BLaER1 treated with 17β-estradiol and CSF1 and Interleukin-3, amounts not matched to agents 10 nM and 100 nM (cell line): ENCODE results near the gene TMEM63A.
A peak's percentile ranks its signal among the peaks of the same experiment; 100 is the strongest.

Experiments used
- H3K27ac ChIP-seq, 11 experiments: shearing (Covaris generic); formaldehyde crosslinking; 2 replicates each; pipeline ENCODE4 v1.8.1; 2022
- H3K27me3 ChIP-seq, 11 experiments: shearing (Covaris generic); formaldehyde crosslinking; 2 replicates each; pipeline ENCODE4 v1.8.1; 2022
- H3K36me3 ChIP-seq, 11 experiments: shearing (Covaris generic); formaldehyde crosslinking; 2 replicates each; pipeline ENCODE4 v1.8.1; 2022
- H3K4me1 ChIP-seq, 10 experiments: shearing (Covaris generic); formaldehyde crosslinking; 2 replicates each; pipeline ENCODE4 v1.8.1; 2022
- H3K4me2 ChIP-seq, 11 experiments: shearing (Covaris generic); formaldehyde crosslinking; 2 replicates each; pipeline ENCODE4 v1.8.1; 2022
- H3K4me3 ChIP-seq, 10 experiments: shearing (Covaris generic); formaldehyde crosslinking; 2 replicates each; pipeline ENCODE4 v1.8.1; 2022
- H3K9ac ChIP-seq, 11 experiments: shearing (Covaris generic); formaldehyde crosslinking; 2 replicates each; pipeline ENCODE4 v1.8.1; 2022
- H3K9me3 ChIP-seq, 11 experiments: shearing (Covaris generic); formaldehyde crosslinking; replicated peaks in 1 of 11; 2 replicates each; pipeline ENCODE4 v1.8.1; 2022
- H4K20me1 ChIP-seq, 11 experiments: shearing (Covaris generic); formaldehyde crosslinking; 2 replicates each; pipeline ENCODE4 v1.8.1; 2022
- Cebpa-rat ChIP-seq, 11 experiments: shearing (Covaris generic); IDR thresholded peaks; 2 replicates each; pipeline ENCODE4 v1.8.1; 2022

TMEM63A gene

DNA sequence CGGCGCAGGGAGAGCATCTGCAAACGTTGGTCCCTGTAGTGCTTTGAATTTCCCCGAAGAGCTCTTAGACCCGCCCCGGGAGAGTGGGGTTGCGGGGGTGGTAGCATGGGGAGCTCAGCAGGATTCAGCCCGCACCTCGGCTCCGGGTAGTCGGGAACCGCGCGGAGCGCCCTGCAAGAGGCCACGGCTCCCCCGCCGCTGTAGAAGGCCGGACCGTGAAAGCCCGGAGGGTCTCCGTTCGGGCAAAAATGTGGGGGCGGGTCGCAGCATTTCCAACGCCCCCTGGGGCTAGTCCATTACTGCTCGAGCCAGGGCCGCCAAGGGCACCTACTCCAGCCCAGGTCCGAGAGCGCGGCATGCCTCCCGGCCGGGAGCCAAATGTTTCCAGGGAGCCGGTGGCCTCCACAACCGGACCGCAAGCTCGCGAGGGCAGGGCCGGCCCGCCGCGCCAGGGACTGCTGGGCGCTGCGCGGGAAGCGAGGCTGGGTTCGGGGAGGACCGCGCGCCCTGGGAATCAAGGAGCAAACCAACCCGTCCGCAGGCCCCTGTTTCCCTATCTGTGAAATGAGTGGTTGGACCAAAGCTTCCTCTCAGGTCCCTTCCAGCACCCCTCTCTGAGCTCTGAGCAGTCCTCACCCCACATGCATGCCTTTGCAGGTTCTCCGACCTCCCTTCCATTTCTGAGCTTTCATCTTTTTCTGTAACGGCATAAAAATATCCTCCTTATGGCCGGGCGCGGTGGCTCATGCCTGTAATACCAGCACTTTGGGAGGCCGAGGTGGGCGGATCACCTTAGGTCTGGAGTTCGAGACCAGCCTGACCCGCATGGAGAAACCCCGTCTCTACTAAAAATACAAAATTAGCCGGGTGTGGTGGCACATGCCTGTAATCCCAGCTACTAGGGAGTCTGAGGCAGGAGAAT, 775 bp upstream of the TMEM63A start:
- H3K4me1 ChIP-seq = peaks cover 42 to 51% (median 46%) of the 10 kb centered on the region in 10 experiments
- peak overlapping the region; percentile 95 to 100 (median 99) for H3K4me2 ChIP-seq
- H3K27me3 ChIP-seq = peaks cover 7 to 37% (median 28%) of the 10 kb centered on the region in 11 experiments
- no peaks in the 10 kb centered on the region for H3K9me3 ChIP-seq
- peaks cover 0 to 36% (median 21%) of the 10 kb centered on the region in 11 experiments; a peak in 14 of 22 replicates for H4K20me1 ChIP-seq
- peak overlapping the region; percentile 86 to 96 (median 91) for H3K9ac ChIP-seq
- TF ChIP-seq Cebpa-rat (IDR thresholded peaks at IDR 0.05) = no peak
- H3K36me3 ChIP-seq = peaks cover 0 to 5% (median 0%) of the 10 kb centered on the region in 11 experiments; a peak in 1 of 22 replicates
- H3K4me3 ChIP-seq = peak overlapping the region; percentile 89 to 100 (median 98)
- peak overlapping the region; percentile 81 to 97 (median 90); a peak in 21 of 22 replicates for H3K27ac ChIP-seq

DNA sequence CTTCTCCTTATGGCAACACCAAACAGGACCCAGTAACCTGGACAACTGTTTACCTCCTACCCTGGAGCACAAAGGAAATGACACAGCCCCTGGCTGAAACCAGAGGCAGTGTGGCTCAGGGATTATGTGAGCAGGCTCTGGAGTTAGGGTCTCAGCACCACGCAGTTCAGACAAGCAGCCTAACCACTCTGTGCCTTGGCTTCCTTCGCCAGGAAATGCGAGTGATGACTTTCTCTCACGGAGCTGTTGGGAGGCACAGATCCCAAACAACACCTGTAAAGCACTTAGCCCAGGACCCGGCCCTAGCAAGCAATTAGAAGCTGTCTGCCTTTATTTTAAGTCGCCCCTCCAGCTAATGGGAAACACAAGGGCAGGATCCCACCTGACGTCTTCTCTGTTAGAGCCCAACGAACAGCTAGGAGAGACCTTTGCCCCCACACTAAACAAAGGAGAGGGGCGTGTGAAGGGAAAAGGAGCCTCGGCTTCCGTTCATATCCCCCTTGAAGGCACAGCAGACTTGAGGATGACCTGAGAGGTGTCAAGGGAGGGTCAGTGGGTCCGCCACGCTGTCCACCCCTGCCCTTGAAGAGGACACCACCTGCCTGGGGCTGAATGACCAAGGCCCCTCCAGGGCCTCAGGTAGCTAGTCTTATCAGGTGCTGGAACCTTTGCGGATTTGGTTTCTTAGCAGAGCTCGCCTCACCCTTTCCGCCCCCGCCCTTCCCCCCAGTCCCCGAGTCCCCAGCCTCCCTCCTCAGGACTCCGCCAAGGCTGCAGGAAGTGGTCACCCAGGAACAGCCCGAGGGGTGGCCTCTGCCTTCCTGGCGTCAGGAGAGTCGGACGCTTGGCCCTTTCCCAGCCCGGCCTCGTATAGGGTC, 860 bp downstream of the TMEM63A start:
- H3K9ac ChIP-seq = peak overlapping the region; percentile 86 to 96 (median 91)
- H3K27me3 ChIP-seq = peaks cover 7 to 29% (median 19%) of the 10 kb centered on the region in 11 experiments
- H3K4me2 ChIP-seq = peak overlapping the region; percentile 95 to 100 (median 99)
- H3K36me3 ChIP-seq = peaks cover 7 to 19% (median 13%) of the 10 kb centered on the region in 11 experiments; a peak in 15 of 22 replicates
- peak overlapping the region; percentile 81 to 97 (median 90) for H3K27ac ChIP-seq
- H3K4me3 ChIP-seq = peak overlapping the region; percentile 89 to 100 (median 98)
- H4K20me1 ChIP-seq = peaks cover 0 to 52% (median 24%) of the 10 kb centered on the region in 11 experiments; a peak in 15 of 22 replicates
- no peak for TF ChIP-seq Cebpa-rat (IDR thresholded peaks at IDR 0.05)
- H3K9me3 ChIP-seq = no peaks in the 10 kb centered on the region
- H3K4me1 ChIP-seq = peaks cover 49 to 64% (median 58%) of the 10 kb centered on the region in 10 experiments

DNA sequence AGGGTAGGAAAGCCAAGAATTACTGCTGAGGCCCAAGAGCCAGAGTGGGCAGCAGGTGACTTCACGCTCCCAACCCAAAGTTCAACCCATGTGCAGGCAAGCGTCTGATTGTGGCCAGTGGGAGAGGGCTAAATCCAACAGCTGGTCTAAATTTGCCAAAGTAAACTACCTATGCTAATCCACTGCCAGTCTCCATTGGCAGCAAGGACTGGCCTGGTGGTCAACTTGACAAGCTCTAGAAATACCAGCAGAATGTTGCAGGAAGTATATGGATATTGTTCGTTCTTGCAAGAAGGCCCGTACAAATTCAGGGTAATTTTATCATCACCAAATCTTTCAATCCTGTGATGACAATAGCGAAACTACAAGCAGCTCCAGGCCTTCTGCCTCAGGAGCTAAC, 1.5 kb downstream of the TMEM63A start:
- no peak for TF ChIP-seq Cebpa-rat (IDR thresholded peaks at IDR 0.05)
- H4K20me1 ChIP-seq = peaks cover 0 to 59% (median 24%) of the 10 kb centered on the region in 11 experiments; a peak in 15 of 22 replicates
- peak overlapping the region; percentile 95 to 100 (median 99) for H3K4me2 ChIP-seq
- H3K9ac ChIP-seq = peak overlapping the region; percentile 86 to 96 (median 91); a peak in 20 of 22 replicates
- H3K27me3 ChIP-seq = peaks cover 7 to 29% (median 19%) of the 10 kb centered on the region in 11 experiments
- H3K4me3 ChIP-seq = peak overlapping the region; percentile 89 to 100 (median 98); a peak in 18 of 20 replicates
- peaks cover 9 to 23% (median 16%) of the 10 kb centered on the region in 11 experiments; a peak in 17 of 22 replicates for H3K36me3 ChIP-seq
- no peaks in the 10 kb centered on the region for H3K9me3 ChIP-seq
- peaks cover 49 to 67% (median 58%) of the 10 kb centered on the region in 10 experiments for H3K4me1 ChIP-seq
- H3K27ac ChIP-seq = peak overlapping the region in 10 of 11 experiments; percentile 54 to 97 (median 90); a peak in 18 of 22 replicates

DNA sequence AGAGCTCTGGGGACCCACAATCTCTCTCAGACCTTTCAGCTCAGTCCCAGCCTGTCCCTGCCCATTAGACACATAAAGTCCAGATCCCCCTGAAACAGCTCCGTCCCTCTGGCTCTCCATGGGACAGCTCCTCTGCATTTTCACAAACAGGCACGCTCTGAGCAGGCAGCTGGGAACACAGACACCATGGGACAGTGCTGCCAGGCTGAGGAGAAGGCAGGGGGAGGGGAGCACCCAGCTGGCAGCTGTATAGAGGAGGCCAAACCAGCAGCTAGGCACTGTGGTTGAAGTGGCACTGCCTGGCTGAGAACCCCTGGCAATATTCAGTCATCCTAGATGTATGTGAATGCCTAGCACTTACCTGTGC, 2.0 kb downstream of the TMEM63A start:
- peaks cover 0 to 63% (median 24%) of the 10 kb centered on the region in 11 experiments; a peak in 15 of 22 replicates for H4K20me1 ChIP-seq
- peak overlapping the region in 10 of 11 experiments; percentile 16 to 97 (median 84); a peak in 18 of 22 replicates for H3K27ac ChIP-seq
- H3K9me3 ChIP-seq = no peaks in the 10 kb centered on the region
- peaks cover 9 to 28% (median 21%) of the 10 kb centered on the region in 11 experiments; a peak in 20 of 22 replicates for H3K36me3 ChIP-seq
- H3K9ac ChIP-seq = peak overlapping the region; percentile 47 to 96 (median 91); a peak in 20 of 22 replicates
- peaks cover 7 to 25% (median 19%) of the 10 kb centered on the region in 11 experiments for H3K27me3 ChIP-seq
- TF ChIP-seq Cebpa-rat (IDR thresholded peaks at IDR 0.05) = peak in 1 of 11 experiments; percentile 4; a peak in 2 of 22 replicates
- H3K4me1 ChIP-seq = peaks cover 49 to 67% (median 58%) of the 10 kb centered on the region in 10 experiments
- H3K4me2 ChIP-seq = peak overlapping the region; percentile 95 to 100 (median 99)
- H3K4me3 ChIP-seq = peak overlapping the region; percentile 89 to 100 (median 98); a peak in 19 of 20 replicates

DNA sequence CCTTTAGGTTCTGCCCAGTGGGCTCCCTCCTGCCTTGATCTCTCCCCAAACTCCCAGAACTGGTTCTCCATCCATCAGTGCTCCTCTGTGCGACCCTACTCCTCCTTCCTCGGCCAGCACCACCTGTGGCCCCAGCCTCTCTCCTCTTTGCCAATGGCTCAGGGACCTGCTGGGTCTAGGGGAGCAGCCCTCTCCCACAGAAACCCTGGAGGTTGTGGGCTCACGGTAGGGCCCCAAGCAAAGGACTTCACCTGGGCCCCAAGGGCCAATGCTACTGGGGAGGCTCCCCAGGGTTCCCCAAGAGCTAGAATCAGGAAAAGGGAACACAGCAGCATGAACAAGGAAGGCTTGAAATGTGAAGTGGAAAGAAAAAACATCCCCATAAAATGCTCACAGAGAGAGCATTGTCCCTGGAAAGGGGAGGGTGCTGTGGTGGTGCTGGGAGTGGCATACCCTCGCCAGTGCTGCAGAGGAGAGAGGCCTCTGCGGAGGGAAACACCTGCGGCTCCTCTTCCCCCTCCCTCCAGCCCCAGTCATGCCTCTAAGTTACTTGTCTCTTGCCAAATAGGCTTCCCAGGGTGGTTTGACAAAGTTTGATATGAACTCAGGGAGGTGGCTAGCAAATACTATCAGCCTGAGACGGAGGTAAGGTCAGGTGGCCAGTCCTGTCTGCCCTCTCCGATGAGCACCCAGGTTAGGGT, 2.5 kb downstream of the TMEM63A start:
- peak in 4 of 11 experiments; percentile 29 to 74 (median 52); a peak in 3 of 22 replicates for TF ChIP-seq Cebpa-rat (IDR thresholded peaks at IDR 0.05)
- H3K9ac ChIP-seq = peak overlapping the region; percentile 47 to 96 (median 91); a peak in 20 of 22 replicates
- peaks cover 49 to 67% (median 58%) of the 10 kb centered on the region in 10 experiments for H3K4me1 ChIP-seq
- H4K20me1 ChIP-seq = peaks cover 0 to 66% (median 24%) of the 10 kb centered on the region in 11 experiments; a peak in 15 of 22 replicates
- H3K27ac ChIP-seq = peak overlapping the region in 10 of 11 experiments; percentile 16 to 97 (median 84); a peak in 18 of 22 replicates
- peaks cover 9 to 33% (median 26%) of the 10 kb centered on the region in 11 experiments; a peak in 20 of 22 replicates for H3K36me3 ChIP-seq
- peak overlapping the region; percentile 89 to 100 (median 98); a peak in 17 of 20 replicates for H3K4me3 ChIP-seq
- peak overlapping the region; percentile 95 to 100 (median 99) for H3K4me2 ChIP-seq
- H3K27me3 ChIP-seq = peaks cover 7 to 23% (median 19%) of the 10 kb centered on the region in 11 experiments
- no peaks in the 10 kb centered on the region for H3K9me3 ChIP-seq

DNA sequence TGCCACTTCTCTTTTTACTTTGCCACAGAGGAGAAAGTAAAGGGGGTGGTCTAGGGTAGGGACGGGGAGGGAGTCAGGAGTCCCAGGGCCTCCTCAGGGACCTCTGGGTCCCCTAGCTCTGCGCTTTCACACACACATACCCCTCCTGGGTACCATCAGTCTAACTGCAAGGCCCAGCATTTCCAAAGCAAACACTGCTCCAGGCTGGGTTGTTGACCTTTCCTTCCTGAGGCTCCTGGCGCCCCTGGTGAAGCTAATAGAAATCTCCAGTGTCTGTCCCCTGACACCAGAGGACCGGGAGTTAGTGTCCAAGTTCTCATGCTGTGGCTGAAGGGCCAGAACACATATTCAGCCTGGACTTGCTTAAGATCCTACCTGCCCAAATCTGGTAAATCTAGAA, 3.9 kb downstream of the TMEM63A start:
- Histone ChIP-seq H3K4me3 (peak overlapping the region in 1 of 10 experiments; percentile 89; a peak in 1 of 20 replicates), H3K27ac (peak overlapping the region in 9 of 11 experiments; percentile 25 to 97 (median 84); a peak in 16 of 22 replicates), H3K36me3 (peaks cover 22 to 47% (median 40%) of the 10 kb centered on the region in 11 experiments), H4K20me1 (peaks cover 0 to 79% (median 24%) of the 10 kb centered on the region in 11 experiments; a peak in 15 of 22 replicates), H3K9me3 (no peaks in the 10 kb centered on the region), H3K9ac (peak overlapping the region in 8 of 11 experiments; percentile 7 to 92 (median 88); a peak in 14 of 22 replicates), H3K4me1 (peaks cover 43 to 68% (median 61%) of the 10 kb centered on the region in 10 experiments), H3K4me2 (peak overlapping the region; percentile 95 to 100 (median 99)), H3K27me3 (peaks cover 0 to 9% (median 8%) of the 10 kb centered on the region in 11 experiments; a peak in 20 of 22 replicates)
- TF ChIP-seq Cebpa-rat (IDR thresholded peaks at IDR 0.05) = no peak

DNA sequence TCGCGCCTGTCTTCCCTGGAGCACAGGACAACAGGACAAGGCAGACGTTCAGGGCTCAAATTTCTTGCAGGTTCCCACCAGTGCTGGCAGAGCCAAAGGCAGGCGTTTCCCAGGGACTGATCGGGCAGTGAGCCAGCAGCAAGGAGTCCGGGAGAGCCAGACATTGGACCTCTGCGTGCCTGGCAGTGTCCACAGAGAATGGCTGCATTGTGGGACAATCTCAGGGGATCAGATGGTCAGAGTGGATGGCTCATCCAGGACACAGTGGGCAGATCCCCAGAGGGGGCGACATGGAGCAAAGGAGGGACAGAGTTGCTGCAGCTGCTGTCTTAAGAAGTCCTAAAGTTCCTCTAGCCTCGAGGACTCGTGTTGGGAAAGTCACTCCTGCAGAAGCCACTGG, 4.6 kb downstream of the TMEM63A start:
- Histone ChIP-seq H3K36me3 (peaks cover 28 to 54% (median 47%) of the 10 kb centered on the region in 11 experiments), H3K27ac (peak overlapping the region in 7 of 11 experiments; percentile 46 to 97 (median 90); a peak in 11 of 22 replicates)

More for the DNA sequence above, 4.6 kb downstream of the TMEM63A start:
- peak overlapping the region; percentile 95 to 100 (median 99); a peak in 21 of 22 replicates for H3K4me2 ChIP-seq
- TF ChIP-seq Cebpa-rat (IDR thresholded peaks at IDR 0.05) = no peak
- peaks cover 0 to 2% (median under 1%) of the 10 kb centered on the region in 11 experiments; a peak in 10 of 22 replicates for H3K27me3 ChIP-seq
- peaks cover 40 to 62% (median 56%) of the 10 kb centered on the region in 10 experiments for H3K4me1 ChIP-seq
- H4K20me1 ChIP-seq = peaks cover 0 to 86% (median 24%) of the 10 kb centered on the region in 11 experiments; a peak in 15 of 22 replicates
- no peak overlapping the region for H3K4me3 ChIP-seq
- peak overlapping the region in 4 of 11 experiments; percentile 86 to 92 (median 92); a peak in 4 of 22 replicates for H3K9ac ChIP-seq
- no peaks in the 10 kb centered on the region for H3K9me3 ChIP-seq
